NCI-H446 (cell line): Measurements from ENCODE around the gene MT4.
A peak's percentile ranks its signal among the peaks of the same experiment; 100 is the strongest.

ENCODE experiments used
- DNase-seq, 2 experiments: peaks; one replicate each; lab custom pipeline; 2025; lab: John Stamatoyannopoulos, UW

Gene MT4

GRCh38 chr16:56605475-56605874 lies 40.6 kb downstream of the MT4 start:
- DNase-seq, result no peak

- no peak for DNase-seq
Observed at GRCh38 chr16:56606071-56606475, 41.2 kb downstream of the MT4 start.

GRCh38 chr16:56606476-56607108 lies 41.7 kb downstream of the MT4 start:
- peak; percentile 48 to 78 for DNase-seq

- DNase-seq, result no peak
Observed at GRCh38 chr16:56607109-56607618, 42.3 kb downstream of the MT4 start.

- DNase-seq, result no peak
Observed at GRCh38 chr16:56607675-56608042, 42.8 kb downstream of the MT4 start.

- peak; percentile 33 to 89 for DNase-seq
Observed at GRCh38 chr16:56608043-56608875, 43.4 kb downstream of the MT4 start, which contains the start of gene MT2A. Gene MT2A, plus strand, starts transcription at chr16:56608584. Its CDS starts 72 bp downstream, at chr16:56608656.

GRCh38 chr16:56608876-56609462 lies 44.1 kb downstream of the MT4 start:
- no peak for DNase-seq

- peak in 1 of 2 experiments; percentile 28 for DNase-seq
Observed at GRCh38 chr16:56609463-56609921, 44.6 kb downstream of the MT4 start.

GRCh38 chr16:56610017-56610608 lies 45.2 kb downstream of the MT4 start:
- no peak for DNase-seq

- no peak for DNase-seq
Observed at GRCh38 chr16:56610609-56611111, 45.8 kb downstream of the MT4 start.

GRCh38 chr16:56611281-56611833 lies 46.5 kb downstream of the MT4 start:
- no peak for DNase-seq

GRCh38 chr16:56613706-56614105 lies 48.8 kb downstream of the MT4 start:
- DNase-seq, result no peak

- DNase-seq, result no peak
Observed at GRCh38 chr16:56614549-56614991, 49.7 kb downstream of the MT4 start.

- no peak for DNase-seq
Observed at GRCh38 chr16:56615353-56615752, 50.5 kb downstream of the MT4 start.

GRCh38 chr16:56616608-56617211 lies 51.8 kb downstream of the MT4 start:
- DNase-seq, result no peak

- no peak for DNase-seq
Observed at GRCh38 chr16:56617212-56618085, 52.6 kb downstream of the MT4 start.

- DNase-seq, result no peak
Observed at GRCh38 chr16:56618138-56618537, 53.3 kb downstream of the MT4 start.
